ENCODE measurements around the gene SLC7A8.

SLC7A8 gene

DNA sequence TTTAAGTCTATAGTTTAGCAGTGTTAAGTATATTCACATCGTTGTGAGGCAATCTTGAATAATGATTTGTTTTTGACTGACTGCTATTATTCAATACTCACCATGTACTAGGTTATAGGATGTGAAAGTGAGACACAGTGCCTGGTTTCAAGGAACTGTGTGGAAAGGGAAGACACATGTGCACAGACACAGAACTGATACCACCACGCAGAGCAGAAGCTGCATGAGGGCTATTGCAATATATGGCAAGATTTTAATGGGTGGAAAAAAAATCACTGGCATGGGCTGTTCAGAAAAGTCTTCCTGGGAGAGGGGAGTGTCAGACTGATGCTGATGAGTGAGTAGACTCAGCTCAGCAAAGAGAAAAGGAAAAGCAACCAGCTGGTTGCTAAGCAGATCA lies 10.4 kb downstream of the SLC7A8 start:
- no peaks in the 10 kb centered on the region for H3K9me3 Mint-ChIP-seq
- H3K27ac Mint-ChIP-seq, result no peak overlapping the region
- no peaks in the 10 kb centered on the region for H3K4me1 Mint-ChIP-seq (ENCODE audit: low read depth)
- no peak overlapping the region for H3K4me3 Mint-ChIP-seq
- H3K27me3 Mint-ChIP-seq (ENCODE audit: low read depth), result peaks cover 32% of the 10 kb centered on the region
- no peaks in the 10 kb centered on the region for H3K36me3 Mint-ChIP-seq (ENCODE audit: low read depth)

DNA sequence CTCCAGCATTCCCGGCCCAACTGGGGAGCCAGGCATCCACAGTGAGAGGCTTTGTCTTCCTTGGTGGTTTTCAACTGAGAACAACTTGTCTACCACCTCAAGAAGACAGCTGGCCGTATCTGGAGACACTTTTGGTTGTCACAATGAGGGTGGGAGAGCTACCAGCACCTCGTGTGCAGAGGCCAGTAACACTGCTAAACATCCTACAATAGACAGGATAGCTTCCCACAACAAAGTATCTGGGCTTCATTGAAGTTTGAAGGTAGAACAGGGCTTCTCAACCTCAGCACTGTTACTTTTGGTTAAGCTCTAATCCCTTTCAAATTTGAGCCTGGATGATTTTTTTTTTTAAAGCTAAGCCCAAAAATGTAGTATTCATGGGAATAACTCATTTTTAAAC lies 10.9 kb downstream of the SLC7A8 start:
- no peak overlapping the region for H3K4me3 Mint-ChIP-seq
- no peaks in the 10 kb centered on the region for H3K36me3 Mint-ChIP-seq (ENCODE audit: low read depth)

DNA sequence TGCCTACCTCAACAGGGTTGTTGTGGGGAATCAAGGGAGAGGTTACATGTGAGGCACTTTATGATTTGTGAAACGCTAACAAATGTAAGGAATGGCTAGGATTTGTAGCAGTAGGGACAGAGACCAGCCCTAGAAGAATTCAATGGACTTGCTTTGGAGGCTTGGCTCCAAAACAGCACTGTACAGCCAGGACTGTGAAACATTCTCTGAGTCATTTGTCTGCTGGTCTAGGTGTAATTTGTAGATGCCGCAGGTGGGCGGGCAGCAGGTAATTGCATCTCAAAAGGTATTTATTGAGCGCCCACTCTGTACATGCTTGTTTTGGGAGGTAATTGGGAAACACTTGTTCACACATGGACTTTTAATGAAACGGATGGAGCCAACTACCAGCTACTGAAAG lies 11.4 kb downstream of the SLC7A8 start:
- H3K4me3 Mint-ChIP-seq, result no peak overlapping the region
- H3K4me1 Mint-ChIP-seq (ENCODE audit: low read depth), result no peaks in the 10 kb centered on the region
- H3K36me3 Mint-ChIP-seq (ENCODE audit: low read depth), result no peaks in the 10 kb centered on the region
- H3K9me3 Mint-ChIP-seq, result no peaks in the 10 kb centered on the region
- peaks cover 24% of the 10 kb centered on the region for H3K27me3 Mint-ChIP-seq (ENCODE audit: low read depth)
- H3K27ac Mint-ChIP-seq, result no peak overlapping the region

More for the DNA sequence above, 10.9 kb downstream of the SLC7A8 start:
- peaks cover 28% of the 10 kb centered on the region for H3K27me3 Mint-ChIP-seq (ENCODE audit: low read depth)
- no peaks in the 10 kb centered on the region for H3K9me3 Mint-ChIP-seq
- H3K27ac Mint-ChIP-seq, result no peak overlapping the region
- no peaks in the 10 kb centered on the region for H3K4me1 Mint-ChIP-seq (ENCODE audit: low read depth)

DNA sequence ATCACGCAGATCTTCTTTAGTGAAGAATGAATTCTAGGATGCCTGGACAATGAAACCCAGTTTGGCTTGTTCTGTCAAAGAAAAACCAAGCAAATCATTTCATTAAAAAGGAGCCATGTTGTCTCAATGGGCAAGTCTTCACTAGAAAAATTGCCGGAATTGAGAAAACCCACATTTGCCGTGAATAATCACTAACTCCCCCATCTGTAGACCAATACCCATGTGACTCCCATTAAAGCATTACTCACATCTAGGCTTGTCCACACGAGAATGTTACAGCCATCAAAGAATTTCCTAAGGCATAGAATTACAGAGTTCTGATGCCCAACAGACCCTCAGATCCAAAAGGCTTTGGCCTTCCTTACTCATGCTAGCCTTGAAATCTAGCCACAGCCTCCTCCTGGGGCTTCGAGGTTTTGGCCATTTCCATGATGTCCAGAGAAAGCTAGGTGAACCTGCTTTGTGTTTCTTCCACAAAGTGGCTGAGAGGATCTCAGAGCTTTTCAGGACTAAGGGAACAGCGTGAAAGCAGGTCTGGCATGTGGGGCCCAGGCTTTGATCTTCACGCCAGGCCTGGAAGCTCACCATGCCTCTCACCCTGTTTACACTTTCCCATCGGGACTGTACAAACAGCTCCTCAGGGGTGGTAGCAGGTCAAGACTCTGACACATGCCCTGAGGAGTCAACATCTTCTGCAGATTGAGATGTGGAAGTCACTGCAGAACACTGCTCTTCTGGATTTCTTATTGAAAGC lies 12.1 kb downstream of the SLC7A8 start:
- Mint-ChIP-seq H3K27ac (no peak overlapping the region), H3K27me3 (ENCODE audit: low read depth) (peaks cover 24% of the 10 kb centered on the region), H3K4me3 (no peak overlapping the region), H3K9me3 (no peaks in the 10 kb centered on the region), H3K36me3 (ENCODE audit: low read depth) (no peaks in the 10 kb centered on the region), H3K4me1 (ENCODE audit: low read depth) (no peaks in the 10 kb centered on the region)

DNA sequence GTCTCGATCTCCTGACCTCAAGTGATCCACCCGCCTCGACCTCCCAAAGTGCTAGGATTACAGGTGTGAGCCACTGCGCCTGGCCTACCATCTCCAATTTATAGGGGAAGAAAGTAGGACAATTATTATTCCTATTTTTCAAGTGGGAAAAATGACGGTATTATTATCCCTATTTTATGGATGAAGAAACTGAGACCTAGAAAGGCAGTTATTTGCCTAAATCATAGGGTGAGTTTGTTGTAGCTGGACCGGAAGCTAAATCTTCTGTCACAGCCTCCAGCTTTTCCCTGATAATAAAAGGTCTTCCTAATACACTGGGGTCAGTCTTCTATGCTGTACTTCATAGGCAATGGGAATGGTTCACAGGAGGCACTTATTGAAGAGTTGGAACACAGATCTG lies 13.8 kb downstream of the SLC7A8 start:
- Mint-ChIP-seq H3K4me1 (ENCODE audit: low read depth) (no peaks in the 10 kb centered on the region), H3K27me3 (ENCODE audit: low read depth) (peaks cover 21% of the 10 kb centered on the region), H3K27ac (no peak overlapping the region), H3K36me3 (ENCODE audit: low read depth) (no peaks in the 10 kb centered on the region), H3K4me3 (no peak overlapping the region), H3K9me3 (no peaks in the 10 kb centered on the region)

DNA sequence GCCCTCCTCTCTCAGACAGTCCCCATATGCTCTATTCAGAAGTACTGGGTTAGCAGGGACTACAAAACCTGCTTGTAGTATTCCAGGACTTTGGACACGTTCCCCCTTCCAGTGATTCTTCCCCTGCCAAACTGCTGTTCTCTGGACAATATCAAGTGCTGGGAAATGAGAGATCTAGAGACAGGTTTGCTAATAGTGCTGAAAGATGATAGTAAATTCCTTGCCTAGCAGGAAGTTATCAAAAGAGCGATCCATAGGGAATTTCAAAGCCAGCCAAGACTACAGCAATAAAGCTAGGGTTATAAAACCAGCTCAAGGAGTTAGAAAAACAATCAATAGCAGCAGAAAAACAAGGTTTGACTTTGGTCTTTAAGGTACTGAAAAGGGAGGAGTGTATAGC lies 15.2 kb downstream of the SLC7A8 start:
- no peaks in the 10 kb centered on the region for H3K4me1 Mint-ChIP-seq (ENCODE audit: low read depth)
- no peaks in the 10 kb centered on the region for H3K36me3 Mint-ChIP-seq (ENCODE audit: low read depth)
- H3K27ac Mint-ChIP-seq, result no peak overlapping the region
- H3K4me3 Mint-ChIP-seq, result no peak overlapping the region
- H3K9me3 Mint-ChIP-seq, result no peaks in the 10 kb centered on the region
- H3K27me3 Mint-ChIP-seq (ENCODE audit: low read depth), result peaks cover 15% of the 10 kb centered on the region

DNA sequence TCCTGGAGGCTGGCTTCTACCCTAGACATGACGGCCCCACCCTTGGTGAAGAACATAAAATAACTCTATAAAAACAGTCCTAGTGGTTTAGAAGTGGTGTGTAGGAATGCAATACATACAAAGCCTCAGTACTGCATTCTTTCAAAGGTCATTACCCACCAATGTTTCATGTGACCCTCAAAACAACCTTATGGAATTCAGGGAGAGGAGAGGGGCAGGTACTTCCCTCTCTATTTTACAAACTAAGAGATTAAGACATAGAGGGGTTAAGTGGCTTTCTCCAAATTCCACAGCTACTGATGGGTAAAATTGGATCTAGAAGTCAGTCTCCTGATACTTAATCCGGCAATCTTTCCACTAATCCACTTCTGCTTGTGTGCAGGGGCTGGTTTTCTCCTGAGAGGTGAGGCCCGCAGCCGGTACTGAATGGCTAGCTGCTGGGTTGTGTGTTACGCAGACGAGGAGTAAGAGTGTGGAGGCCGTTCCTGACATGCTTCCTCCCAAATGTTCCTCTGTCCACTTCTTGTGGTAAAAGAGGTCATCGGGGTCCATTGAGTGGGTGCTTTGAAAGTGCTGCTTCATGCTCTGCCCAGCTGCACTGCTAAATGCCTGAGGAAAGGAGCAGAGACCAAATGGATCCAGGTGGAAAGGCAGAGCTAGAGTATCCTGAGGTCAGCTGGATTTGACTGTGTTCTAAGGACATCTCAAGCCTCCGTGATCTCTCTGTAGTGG lies 16.2 kb downstream of the SLC7A8 start:
- Mint-ChIP-seq H3K27ac (no peak overlapping the region), H3K4me1 (ENCODE audit: low read depth) (no peaks in the 10 kb centered on the region), H3K9me3 (no peaks in the 10 kb centered on the region), H3K36me3 (ENCODE audit: low read depth) (no peaks in the 10 kb centered on the region), H3K27me3 (ENCODE audit: low read depth) (peaks cover 8% of the 10 kb centered on the region), H3K4me3 (no peak overlapping the region)

DNA sequence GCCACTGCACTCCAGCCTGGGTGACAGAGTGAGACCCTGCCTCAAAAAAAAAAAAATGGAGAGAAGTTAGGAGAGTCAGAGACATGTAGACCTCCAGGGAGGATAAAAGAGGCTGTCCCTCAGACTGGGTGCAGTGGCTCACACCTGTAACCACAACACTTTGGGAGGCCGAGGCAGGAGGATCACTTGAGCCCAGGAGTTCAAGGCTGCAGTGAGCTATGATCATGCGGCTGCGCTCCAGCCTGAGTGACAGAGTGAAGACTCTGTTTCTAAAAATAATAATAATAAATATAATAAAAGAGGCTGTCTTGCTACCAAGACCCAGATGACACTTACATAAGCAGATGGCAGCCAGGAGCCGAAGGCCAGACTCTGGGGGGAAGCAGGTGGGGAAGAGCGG lies 18.5 kb downstream of the SLC7A8 start:
- peaks cover 2% of the 10 kb centered on the region for H3K4me1 Mint-ChIP-seq (ENCODE audit: low read depth)
- no peaks in the 10 kb centered on the region for H3K9me3 Mint-ChIP-seq
- H3K27me3 Mint-ChIP-seq (ENCODE audit: low read depth), result no peaks in the 10 kb centered on the region
- H3K36me3 Mint-ChIP-seq (ENCODE audit: low read depth), result no peaks in the 10 kb centered on the region
- no peak overlapping the region for H3K27ac Mint-ChIP-seq
- no peak overlapping the region for H3K4me3 Mint-ChIP-seq

DNA sequence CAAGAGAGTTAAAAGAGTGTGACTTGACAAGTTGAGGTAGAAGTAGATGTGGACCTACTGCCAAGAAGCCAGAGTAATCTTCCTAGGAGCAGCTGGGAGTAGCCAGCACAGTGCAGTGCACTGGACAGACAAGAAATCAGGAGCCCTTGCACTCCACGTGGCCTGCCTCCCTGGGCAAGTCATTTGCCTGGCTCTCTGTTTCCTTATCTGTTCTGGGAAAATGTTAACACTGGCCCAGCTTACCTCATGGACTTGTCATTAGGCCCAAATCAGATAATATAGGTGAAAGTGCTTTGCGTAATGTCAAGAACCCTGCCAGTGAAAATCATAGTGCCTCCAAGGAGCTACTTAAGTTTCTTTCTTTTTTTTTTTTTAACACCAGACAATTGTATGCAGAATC lies 19.2 kb downstream of the SLC7A8 start:
- no peak overlapping the region for H3K27ac Mint-ChIP-seq
- no peaks in the 10 kb centered on the region for H3K36me3 Mint-ChIP-seq (ENCODE audit: low read depth)
- no peaks in the 10 kb centered on the region for H3K9me3 Mint-ChIP-seq
- H3K4me1 Mint-ChIP-seq (ENCODE audit: low read depth), result peaks cover 2% of the 10 kb centered on the region
- H3K27me3 Mint-ChIP-seq (ENCODE audit: low read depth), result peaks cover 2% of the 10 kb centered on the region
- H3K4me3 Mint-ChIP-seq, result no peak overlapping the region

DNA sequence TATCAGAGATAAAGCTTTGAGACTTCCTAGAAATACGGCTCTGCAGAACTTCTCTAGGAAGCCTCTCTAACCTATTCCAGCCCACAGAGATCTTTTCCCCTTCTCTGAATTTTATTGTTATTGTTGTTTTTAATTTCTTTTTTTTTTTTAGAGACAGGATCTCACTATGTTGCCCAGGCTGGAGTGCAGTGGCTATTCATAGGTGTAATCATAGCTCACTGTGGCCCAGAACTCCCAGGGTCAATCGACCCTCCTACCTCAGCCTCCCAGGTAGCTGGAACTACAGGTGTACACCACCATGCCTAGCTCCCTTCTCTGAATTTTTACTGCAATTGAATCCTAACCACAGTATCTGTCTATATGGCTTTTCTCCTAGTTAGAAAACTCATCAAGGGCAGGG lies 19.6 kb downstream of the SLC7A8 start:
- peaks cover 6% of the 10 kb centered on the region for H3K27me3 Mint-ChIP-seq (ENCODE audit: low read depth)
- H3K9me3 Mint-ChIP-seq, result no peaks in the 10 kb centered on the region
- H3K27ac Mint-ChIP-seq, result no peak overlapping the region
- peaks cover 2% of the 10 kb centered on the region for H3K4me1 Mint-ChIP-seq (ENCODE audit: low read depth)
- H3K4me3 Mint-ChIP-seq, result no peak overlapping the region
- H3K36me3 Mint-ChIP-seq (ENCODE audit: low read depth), result no peaks in the 10 kb centered on the region

DNA sequence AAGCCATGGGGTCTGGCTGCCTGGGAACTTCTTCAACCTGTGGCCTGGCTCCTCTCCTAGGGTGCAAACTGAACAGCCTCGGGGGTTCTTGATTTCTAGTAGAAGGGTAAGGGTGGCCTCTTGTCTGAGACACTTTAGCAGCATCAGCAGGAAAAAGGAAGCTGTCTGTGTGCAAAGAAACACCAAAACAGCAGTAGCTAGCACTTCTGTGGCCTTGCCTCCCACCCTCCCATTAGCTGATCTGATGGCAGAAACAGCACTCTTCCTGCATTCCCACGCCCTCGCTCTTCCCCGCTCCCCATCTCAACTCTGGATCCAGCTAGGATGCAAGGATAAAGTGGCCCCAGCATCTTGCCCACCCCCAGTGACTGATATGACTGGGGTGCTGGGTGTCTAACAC lies 20.7 kb downstream of the SLC7A8 start:
- Mint-ChIP-seq H3K4me1 (ENCODE audit: low read depth) (peaks cover 2% of the 10 kb centered on the region), H3K4me3 (no peak overlapping the region), H3K9me3 (no peaks in the 10 kb centered on the region), H3K27me3 (ENCODE audit: low read depth) (peaks cover 13% of the 10 kb centered on the region), H3K36me3 (ENCODE audit: low read depth) (no peaks in the 10 kb centered on the region), H3K27ac (no peak overlapping the region)

DNA sequence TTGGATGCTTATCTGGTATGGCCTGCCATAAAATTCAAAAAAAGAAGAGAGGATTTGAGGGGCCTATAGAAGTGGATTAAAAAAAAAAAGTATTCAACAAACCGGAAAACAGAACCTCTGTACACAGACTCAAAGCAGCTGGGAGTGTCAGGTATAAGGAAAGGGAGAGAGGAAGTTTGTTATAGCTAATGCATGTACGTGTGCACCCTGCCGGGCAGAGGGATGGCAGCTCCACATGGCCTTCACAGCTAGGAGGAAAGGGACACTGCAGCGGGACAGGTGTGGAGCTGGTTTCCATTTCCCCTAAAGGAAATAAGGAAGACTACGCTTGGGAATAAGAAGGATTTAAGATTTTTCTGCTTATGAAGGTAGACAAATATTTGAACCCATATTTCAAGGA lies 21.5 kb downstream of the SLC7A8 start:
- no peak overlapping the region for H3K4me3 Mint-ChIP-seq
- no peak overlapping the region for H3K27ac Mint-ChIP-seq
- peaks cover 2% of the 10 kb centered on the region for H3K4me1 Mint-ChIP-seq (ENCODE audit: low read depth)
- peaks cover 15% of the 10 kb centered on the region for H3K27me3 Mint-ChIP-seq (ENCODE audit: low read depth)
- no peaks in the 10 kb centered on the region for H3K36me3 Mint-ChIP-seq (ENCODE audit: low read depth)
- no peaks in the 10 kb centered on the region for H3K9me3 Mint-ChIP-seq

DNA sequence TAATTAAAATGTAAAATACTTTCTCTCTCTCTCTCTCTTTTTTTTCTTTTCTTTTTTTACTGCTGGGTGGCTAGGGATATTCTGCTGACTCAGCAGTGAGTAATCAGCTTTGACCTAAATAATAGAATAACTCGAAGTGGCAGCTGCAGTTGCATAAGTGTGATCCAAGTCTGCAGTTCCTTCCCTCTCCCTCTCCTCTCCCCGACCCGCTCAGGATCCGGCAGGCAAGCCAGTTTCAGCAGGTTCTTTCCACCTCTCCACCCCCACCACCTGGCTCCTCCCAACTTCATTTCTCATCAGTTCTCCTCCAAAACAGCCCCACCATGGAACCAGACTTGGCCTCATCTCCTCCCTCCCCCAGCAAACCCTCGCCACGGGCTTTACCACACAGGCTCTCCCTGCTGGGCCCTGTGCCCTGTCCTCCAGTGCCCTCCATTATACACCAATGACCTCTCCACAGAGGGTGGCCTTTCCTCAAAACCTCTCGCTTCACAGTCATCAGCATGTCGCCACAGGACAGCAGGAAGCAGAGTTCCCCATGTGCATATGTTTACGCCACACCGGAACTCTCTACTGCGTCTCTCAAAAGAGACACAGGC lies 22.4 kb downstream of the SLC7A8 start:
- H3K36me3 Mint-ChIP-seq (ENCODE audit: low read depth), result no peaks in the 10 kb centered on the region
- no peak overlapping the region for H3K4me3 Mint-ChIP-seq
- H3K9me3 Mint-ChIP-seq, result no peaks in the 10 kb centered on the region
- no peak overlapping the region for H3K27ac Mint-ChIP-seq
- peaks cover 19% of the 10 kb centered on the region for H3K27me3 Mint-ChIP-seq (ENCODE audit: low read depth)
- peaks cover 2% of the 10 kb centered on the region for H3K4me1 Mint-ChIP-seq (ENCODE audit: low read depth)

DNA sequence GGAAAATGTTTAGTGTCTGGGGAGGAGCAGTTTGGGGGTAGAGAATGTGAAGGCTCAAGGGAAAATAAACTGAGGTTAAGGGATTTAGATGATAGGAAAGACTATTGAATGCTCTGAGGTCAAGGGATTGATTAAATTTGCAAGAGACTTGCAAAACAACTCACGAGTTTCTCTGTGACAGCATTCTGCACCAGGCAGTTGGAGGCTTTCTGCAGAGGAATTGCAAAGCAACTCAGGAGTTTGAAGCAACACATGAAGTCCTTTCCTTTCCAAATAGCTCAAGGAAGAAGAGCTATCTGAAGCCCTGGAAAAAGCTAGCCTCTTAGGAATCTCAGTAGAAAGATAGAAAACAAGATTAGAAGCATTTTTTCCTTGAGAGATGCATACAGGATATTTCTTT lies 23.9 kb downstream of the SLC7A8 start:
- Mint-ChIP-seq H3K4me3 (no peak overlapping the region), H3K27me3 (ENCODE audit: low read depth) (peaks cover 19% of the 10 kb centered on the region), H3K9me3 (no peaks in the 10 kb centered on the region), H3K36me3 (ENCODE audit: low read depth) (no peaks in the 10 kb centered on the region), H3K27ac (no peak overlapping the region), H3K4me1 (ENCODE audit: low read depth) (peaks cover 4% of the 10 kb centered on the region)

DNA sequence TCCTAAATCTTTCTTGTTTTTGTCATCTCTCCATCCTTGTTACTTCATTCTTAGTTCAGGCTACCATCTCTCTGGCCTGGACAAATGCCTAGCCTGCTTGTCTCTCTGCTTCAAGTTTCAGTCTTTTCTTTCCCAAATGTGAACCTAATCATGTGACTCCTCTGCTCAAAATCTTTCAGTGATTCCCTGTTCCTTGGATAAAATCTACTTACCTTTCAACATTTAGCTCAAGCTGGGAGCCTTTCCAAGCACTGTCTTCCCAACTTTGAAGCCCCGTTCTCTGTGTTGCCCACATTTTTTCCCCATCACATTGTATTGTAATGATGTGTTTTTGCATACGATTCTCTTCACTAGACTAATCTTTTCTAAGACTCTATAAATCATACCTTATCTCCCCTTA lies 24.7 kb downstream of the SLC7A8 start:
- Mint-ChIP-seq H3K27ac (no peak overlapping the region), H3K9me3 (no peaks in the 10 kb centered on the region), H3K36me3 (ENCODE audit: low read depth) (no peaks in the 10 kb centered on the region), H3K4me3 (no peak overlapping the region), H3K4me1 (ENCODE audit: low read depth) (peaks cover 4% of the 10 kb centered on the region), H3K27me3 (ENCODE audit: low read depth) (peaks cover 19% of the 10 kb centered on the region)
